Keratinocyte (primary cell): ENCODE data around the gene IKZF1. TPM values are rescaled to one million over a fixed set of nuclear protein-coding genes. Genes with fewer than 3 reads are reported as not detected.

Experiments
- DNase-seq: peaks from one replicate; pipeline ENCODE4 v3.0.0-alpha.2; 2011; ENCODE audit warnings: low read depth, missing footprints, low spot score
- FAIRE-seq: peaks from 2 replicates; lab custom pipeline; 2011; peaks lifted over from hg19 to GRCh38; lab: Jason Lieb, UNC
- H2AFZ ChIP-seq: 2 replicates; pipeline ENCODE4 v1.6.0; 2012; ENCODE audit warnings: low read length, control low read depth, inconsistent platforms; ENCODE audit not compliant: control insufficient read depth
- H3K27ac ChIP-seq: 2 replicates; pipeline ENCODE4 v1.5.1; 2011; ENCODE audit warnings: low read length; ENCODE audit not compliant: control insufficient read depth, insufficient read depth
- H3K27me3 ChIP-seq: 3 replicates; pipeline ENCODE4 v1.6.0; 2011; ENCODE audit warnings: low read length; ENCODE audit not compliant: control insufficient read depth, insufficient read depth; ENCODE audit errors: extremely low read depth
- H3K36me3 ChIP-seq, 2 experiments: 2 replicates in 1 of 2; 3 replicates in 1 of 2; pipeline ENCODE4 v1.5.1; 2011; ENCODE audit warnings: low read length in 2 of 2, mild to moderate bottlenecking in 1 of 2; ENCODE audit not compliant: control insufficient read depth in 2 of 2, insufficient read depth in 2 of 2; ENCODE audit errors: extremely low read depth in 1 of 2
- H3K4me1 ChIP-seq: 3 replicates; pipeline ENCODE4 v1.5.1; 2011; ENCODE audit warnings: low read length; ENCODE audit not compliant: control insufficient read depth, insufficient read depth; ENCODE audit errors: extremely low read depth
- H3K4me2 ChIP-seq: 3 replicates; pipeline ENCODE4 v1.6.0; 2011; ENCODE audit warnings: low read depth, low read length; ENCODE audit not compliant: control insufficient read depth, insufficient read depth; ENCODE audit errors: extremely low read depth
- H3K4me3 ChIP-seq, 3 experiments: fragments of 200-600 bp in 1 of 3; sonication (generic) in 1 of 3; 2 replicates in 2 of 3; 3 replicates in 1 of 3; pipeline ENCODE4 v1.5.1; 2011 to 2016; ENCODE audit warnings: low read length in 3 of 3, mild to moderate bottlenecking in 3 of 3, control low read depth in 2 of 3, inconsistent platforms in 1 of 3, low read depth in 1 of 3, mixed read lengths in 1 of 3, mixed run types in 1 of 3, moderate library complexity in 1 of 3; ENCODE audit not compliant: control insufficient read depth in 2 of 3, insufficient read depth in 2 of 3; ENCODE audit errors: extremely low read depth in 1 of 3
- H3K79me2 ChIP-seq: 2 replicates; pipeline ENCODE4 v1.6.0; 2012; ENCODE audit warnings: low read length; ENCODE audit not compliant: control insufficient read depth, insufficient read depth
- H3K9ac ChIP-seq: 3 replicates; pipeline ENCODE4 v1.6.0; 2011; ENCODE audit warnings: low read length; ENCODE audit not compliant: control insufficient read depth, insufficient read depth; ENCODE audit errors: extremely low read depth
- H3K9me1 ChIP-seq: 3 replicates; pipeline ENCODE4 v1.6.0; 2011; ENCODE audit warnings: low read length; ENCODE audit not compliant: control insufficient read depth, insufficient read depth; ENCODE audit errors: extremely low read depth
- H3K9me3 ChIP-seq: 2 replicates; pipeline ENCODE4 v1.5.1; 2012; ENCODE audit warnings: low read depth, low read length; ENCODE audit not compliant: control insufficient read depth
- H4K20me1 ChIP-seq: 3 replicates; pipeline ENCODE4 v1.6.0; 2011; ENCODE audit warnings: low read length; ENCODE audit not compliant: control insufficient read depth, insufficient read depth; ENCODE audit errors: extremely low read depth
- CTCF ChIP-seq, 3 experiments: IDR thresholded peaks in 1 of 3; conservative IDR thresholded peaks in 1 of 3; optimal IDR thresholded peaks in 1 of 3; 2 replicates in 2 of 3; 3 replicates in 1 of 3; pipeline versions ENCODE3 to v1.5.1; 2011; ENCODE audit warnings: low read length in 3 of 3, mild to moderate bottlenecking in 3 of 3, moderate library complexity in 2 of 3, control low read depth in 1 of 3, inconsistent platforms in 1 of 3; ENCODE audit not compliant: insufficient read depth in 2 of 3; ENCODE audit errors: extremely low read depth in 1 of 3
- EZH2 ChIP-seq: IDR thresholded peaks from one replicate; pipeline ENCODE4 v1.6.1; 2012; ENCODE audit warnings: inconsistent platforms, mild to moderate bottlenecking, low read length, moderate library complexity
- dilution Hi-C: fragments of 300-500 bp; cut with MboI; formaldehyde crosslinking; loops from one replicate; pipeline ENCODE4 v1.7.0; 2020; ENCODE audit warnings: low sequenced_read_pairs; ENCODE audit not compliant: extremely low pct_ligation_motif_present
- polyA plus RNA-seq, 5 experiments: library from polyadenylated mRNA; depleted of rRNA in 3 of 5; stranded (reverse) in 3 of 5; stranded (forward) in 1 of 5; unstranded in 1 of 5; fragments of >200 nt; gene quantifications; 1 replicate in 1 of 5; 2 replicates in 3 of 5; 3 replicates in 1 of 5; pipeline versions ENCODE4 v1.2.1 to v1.2.3, GENCODE V29; 2011 to 2012; ENCODE audit warnings: missing spikeins in 2 of 5, low read depth in 1 of 5, low replicate concordance in 1 of 5

Gene IKZF1
- polyA plus RNA-seq, 1 donor (not counting 4 experiments of a cell fraction or from before 2014, with no cell fraction given): not detected

DNA sequence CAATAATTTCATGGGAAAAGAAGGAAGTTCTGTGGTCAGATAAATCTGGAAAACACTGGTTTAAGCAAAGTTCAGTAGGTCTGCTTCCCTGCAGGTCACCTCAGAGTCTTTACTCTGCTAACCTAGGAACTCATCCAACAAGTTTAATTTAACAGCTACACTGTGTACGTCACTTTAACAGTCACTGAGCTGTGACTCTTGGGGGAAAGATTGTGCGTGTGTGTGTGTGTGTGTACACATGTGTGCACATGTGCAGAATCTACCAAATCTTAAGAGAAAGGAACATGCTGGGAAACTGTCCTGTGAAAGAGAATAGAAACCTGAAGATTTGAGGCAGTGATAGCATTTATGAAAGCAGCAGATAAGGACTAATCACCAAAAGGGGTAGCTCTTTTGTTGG lies 62.6 kb downstream of the IKZF1 start:
- H3K9ac ChIP-seq: no peak overlapping the region
- no peak for FAIRE-seq
- no peaks in the 10 kb centered on the region for H3K4me1 ChIP-seq
- H3K4me3 ChIP-seq: no peak overlapping the region
- dilution Hi-C loops: no loop called here
- H3K79me2 ChIP-seq: no peaks in the 10 kb centered on the region
- no peaks in the 10 kb centered on the region for H3K9me1 ChIP-seq
- no peak for DNase-seq
- no peak overlapping the region for H3K4me2 ChIP-seq
- peaks cover 2% of the 10 kb centered on the region for H3K9me3 ChIP-seq
- no peak overlapping the region for H3K27ac ChIP-seq
- H4K20me1 ChIP-seq: no peaks in the 10 kb centered on the region
- H2AFZ ChIP-seq: no peak overlapping the region
- peaks cover 4% of the 10 kb centered on the region for H3K27me3 ChIP-seq
- no peak for TF ChIP-seq EZH2
- TF ChIP-seq CTCF (optimal IDR thresholded peaks at IDR 0.05 in 1 of 3, IDR thresholded peaks at IDR 0.05 in 1 of 3, conservative IDR thresholded peaks at IDR 0.05 in 1 of 3; ENCODE audit: extremely low read depth in 1 of 3, insufficient read depth in 2 of 3, low read length in 3 of 3): no peak
- H3K36me3 ChIP-seq: no peaks in the 10 kb centered on the region

- no peak overlapping the region for H3K4me2 ChIP-seq
- no peak overlapping the region for H2AFZ ChIP-seq
- dilution Hi-C loops: no loop called here
- H3K27me3 ChIP-seq: peaks cover 5% of the 10 kb centered on the region
- no peak for DNase-seq
- H3K4me1 ChIP-seq: no peaks in the 10 kb centered on the region
- H4K20me1 ChIP-seq: no peaks in the 10 kb centered on the region
- no peak overlapping the region for H3K4me3 ChIP-seq
- H3K9me1 ChIP-seq: no peaks in the 10 kb centered on the region
- H3K9me3 ChIP-seq: peaks cover 2% of the 10 kb centered on the region
- H3K27ac ChIP-seq: no peak overlapping the region
- H3K36me3 ChIP-seq: no peaks in the 10 kb centered on the region
- H3K9ac ChIP-seq: no peak overlapping the region
- no peak for FAIRE-seq
- TF ChIP-seq EZH2: no peak
- TF ChIP-seq CTCF (optimal IDR thresholded peaks at IDR 0.05 in 1 of 3, IDR thresholded peaks at IDR 0.05 in 1 of 3, conservative IDR thresholded peaks at IDR 0.05 in 1 of 3; ENCODE audit: extremely low read depth in 1 of 3, insufficient read depth in 2 of 3, low read length in 3 of 3): no peak
- H3K79me2 ChIP-seq: no peaks in the 10 kb centered on the region
These were observed 63.1 kb downstream of the IKZF1 start for GRCh38 chr7:50367570-50367969.
